ENCODE measurements around the gene STARD4.

STARD4 gene

DNA sequence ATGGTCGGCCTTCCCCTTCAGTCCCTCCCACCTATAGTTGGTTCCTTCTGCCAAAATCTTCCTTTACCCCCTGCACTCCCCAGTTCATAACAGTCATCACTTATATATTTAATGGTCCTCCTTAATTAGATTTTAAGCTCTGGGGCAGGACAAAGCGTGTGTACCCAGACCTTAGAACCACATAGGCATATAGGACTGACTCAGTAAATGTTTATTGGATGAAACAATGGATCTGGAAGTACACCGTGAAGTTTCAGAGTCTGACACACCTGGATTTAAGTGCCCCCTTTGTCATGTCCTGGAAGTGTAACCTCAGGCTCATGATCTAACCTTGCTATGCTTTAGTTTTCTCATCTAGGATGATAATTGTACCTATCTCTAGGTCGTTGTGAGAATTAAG is 32.0 kb downstream of the STARD4 start:
- no peaks in the 10 kb centered on the region for H3K27me3 ChIP-seq (replicated peaks; ENCODE audit: control insufficient read depth, insufficient read depth, low read length)
- H3K36me3 ChIP-seq (ENCODE audit: control insufficient read depth, insufficient read depth, low read length) = no peaks in the 10 kb centered on the region; the same call in none of the 2 replicates
- DNase-seq (ENCODE audit: extremely low read depth, insufficient read length) = no peak
- no peak for TF ChIP-seq CTCF (IDR thresholded peaks at IDR 0.05; ENCODE audit: insufficient read depth, low read length, poor library complexity, severe bottlenecking)
- no peak overlapping the region for H3K4me3 ChIP-seq (replicated peaks; ENCODE audit: low read depth, low read length)

DNA sequence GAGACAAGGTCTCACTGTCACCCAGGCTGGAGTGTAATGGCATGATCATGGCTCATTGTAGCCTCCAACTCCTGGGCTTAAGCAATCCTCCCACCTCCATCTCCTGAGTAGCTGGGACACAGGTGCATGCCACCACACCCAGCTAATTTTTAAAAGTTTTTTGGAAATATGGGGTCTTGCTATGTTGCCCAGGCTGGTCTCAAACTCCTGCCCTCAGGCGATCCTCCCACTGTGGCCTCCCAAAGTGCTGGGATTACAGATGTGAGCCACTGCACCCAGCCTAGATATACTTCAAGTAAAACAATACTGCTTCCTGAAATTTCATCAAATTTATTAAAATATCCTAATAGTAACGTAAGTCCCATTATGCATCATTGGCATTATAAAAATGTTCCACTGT is 33.4 kb downstream of the STARD4 start:
- H3K4me3 ChIP-seq (replicated peaks; ENCODE audit: low read depth, low read length) = no peak overlapping the region
- no peaks in the 10 kb centered on the region; the same call in none of the 2 replicates for H3K36me3 ChIP-seq (ENCODE audit: control insufficient read depth, insufficient read depth, low read length)
- DNase-seq (ENCODE audit: extremely low read depth, insufficient read length) = no peak
- no peaks in the 10 kb centered on the region for H3K27me3 ChIP-seq (replicated peaks; ENCODE audit: control insufficient read depth, insufficient read depth, low read length)
- no peak for TF ChIP-seq CTCF (IDR thresholded peaks at IDR 0.05; ENCODE audit: insufficient read depth, low read length, poor library complexity, severe bottlenecking)

DNA sequence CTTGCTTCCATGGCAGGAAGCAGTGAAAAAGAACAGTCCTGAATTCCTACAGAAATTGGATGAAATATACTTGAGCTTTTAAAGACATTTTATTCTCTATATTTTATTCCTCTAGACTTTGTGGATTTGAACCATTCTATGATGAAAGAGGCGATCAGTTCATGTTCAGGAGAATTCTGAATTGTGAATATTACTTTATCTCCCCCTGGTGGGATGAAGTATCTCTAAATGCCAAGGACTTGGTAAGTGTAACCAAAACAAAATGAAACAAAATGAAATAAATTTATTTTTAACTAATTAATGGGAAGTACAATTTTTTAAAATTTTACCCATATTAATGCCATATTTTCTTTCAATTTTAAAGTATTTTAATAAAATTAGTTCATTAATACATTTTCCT is 34.1 kb downstream of the STARD4 start:
- Histone ChIP-seq H3K36me3 (ENCODE audit: control insufficient read depth, insufficient read depth, low read length) (no peaks in the 10 kb centered on the region; the same call in 1 of the 2 replicates), H3K4me3 (replicated peaks; ENCODE audit: low read depth, low read length) (no peak overlapping the region), H3K27me3 (replicated peaks; ENCODE audit: control insufficient read depth, insufficient read depth, low read length) (no peaks in the 10 kb centered on the region)
- peak; percentile 16 for TF ChIP-seq CTCF (IDR thresholded peaks at IDR 0.05; ENCODE audit: insufficient read depth, low read length, poor library complexity, severe bottlenecking)
- DNase-seq (ENCODE audit: extremely low read depth, insufficient read length) = no peak

DNA sequence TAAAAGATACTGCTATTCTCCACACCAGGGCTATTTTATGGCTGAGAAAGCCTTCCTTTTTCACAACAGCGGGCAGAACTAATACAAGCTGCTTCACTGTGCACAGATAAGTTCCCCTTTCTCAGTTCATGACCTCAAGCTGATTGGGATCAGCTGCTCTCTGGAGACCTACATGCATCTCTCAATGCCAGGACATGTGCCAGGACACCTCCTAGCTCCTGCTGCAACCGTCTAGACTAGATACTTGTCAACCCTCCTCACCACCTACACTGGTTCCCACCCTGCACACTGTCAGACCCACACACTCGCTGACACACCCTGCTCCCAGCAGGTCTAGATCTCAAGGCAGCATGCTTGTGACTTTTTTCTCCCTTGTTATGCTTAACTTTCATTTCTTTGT is 39.8 kb downstream of the STARD4 start:
- Histone ChIP-seq H3K36me3 (ENCODE audit: control insufficient read depth, insufficient read depth, low read length) (no peaks in the 10 kb centered on the region), H3K4me3 (replicated peaks; ENCODE audit: low read depth, low read length) (no peak overlapping the region), H3K27me3 (replicated peaks; ENCODE audit: control insufficient read depth, insufficient read depth, low read length) (no peaks in the 10 kb centered on the region)
- no peak for TF ChIP-seq CTCF (IDR thresholded peaks at IDR 0.05; ENCODE audit: insufficient read depth, low read length, poor library complexity, severe bottlenecking)
- no peak for DNase-seq (ENCODE audit: extremely low read depth, insufficient read length)

DNA sequence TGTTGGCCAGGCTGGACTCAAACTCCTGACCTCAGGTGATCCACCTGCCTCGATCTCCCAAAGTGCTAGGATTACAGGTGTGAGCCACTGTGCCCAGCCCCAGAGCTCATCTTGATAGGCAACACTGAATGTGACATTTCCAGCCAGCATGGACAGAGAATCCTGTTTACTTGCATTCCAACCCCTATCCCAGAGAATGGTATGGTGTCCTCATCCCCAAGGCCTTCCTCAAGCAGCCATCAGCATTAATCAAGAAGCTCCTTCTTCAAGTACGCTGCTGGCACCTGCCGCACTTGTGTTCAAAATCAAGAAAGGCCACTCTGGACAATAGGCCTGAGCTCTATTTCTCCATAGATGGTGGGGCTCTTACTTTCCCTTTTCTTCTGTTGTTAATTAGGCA is 40.2 kb downstream of the STARD4 start:
- no peak for TF ChIP-seq CTCF (IDR thresholded peaks at IDR 0.05; ENCODE audit: insufficient read depth, low read length, poor library complexity, severe bottlenecking)
- H3K36me3 ChIP-seq (ENCODE audit: control insufficient read depth, insufficient read depth, low read length) = no peaks in the 10 kb centered on the region
- no peaks in the 10 kb centered on the region for H3K27me3 ChIP-seq (replicated peaks; ENCODE audit: control insufficient read depth, insufficient read depth, low read length)
- no peak overlapping the region for H3K4me3 ChIP-seq (replicated peaks; ENCODE audit: low read depth, low read length)
- no peak for DNase-seq (ENCODE audit: extremely low read depth, insufficient read length)

DNA sequence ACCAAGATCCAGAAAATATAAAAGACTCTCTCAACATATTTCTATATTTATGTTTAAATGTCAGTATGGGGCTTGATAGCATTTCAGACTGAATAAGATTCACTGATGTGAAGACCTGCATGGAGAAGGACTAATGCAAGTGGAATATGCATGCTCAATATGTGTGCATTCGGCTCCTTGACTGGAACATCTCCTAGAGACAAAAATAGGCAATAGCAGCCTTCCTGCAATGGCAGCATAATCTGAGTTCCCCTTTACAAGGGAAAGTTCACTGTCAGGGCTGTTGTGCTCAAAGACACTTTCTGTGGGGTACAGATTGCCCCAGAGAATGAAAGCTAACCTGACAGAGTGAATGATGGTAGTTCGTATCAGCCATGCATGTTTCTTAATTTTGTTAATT is 42.4 kb downstream of the STARD4 start:
- DNase-seq (ENCODE audit: extremely low read depth, insufficient read length) = no peak
- H3K4me3 ChIP-seq (replicated peaks; ENCODE audit: low read depth, low read length) = no peak overlapping the region

More for the DNA sequence above, 42.4 kb downstream of the STARD4 start:
- H3K36me3 ChIP-seq (ENCODE audit: control insufficient read depth, insufficient read depth, low read length) = no peaks in the 10 kb centered on the region
- peak; percentile 19 for TF ChIP-seq CTCF (IDR thresholded peaks at IDR 0.05; ENCODE audit: insufficient read depth, low read length, poor library complexity, severe bottlenecking)
- no peaks in the 10 kb centered on the region for H3K27me3 ChIP-seq (replicated peaks; ENCODE audit: control insufficient read depth, insufficient read depth, low read length)

Data from GM06990 (cell line).